ENCODE results near the gene NAP1L1.

Gene NAP1L1

DNA sequence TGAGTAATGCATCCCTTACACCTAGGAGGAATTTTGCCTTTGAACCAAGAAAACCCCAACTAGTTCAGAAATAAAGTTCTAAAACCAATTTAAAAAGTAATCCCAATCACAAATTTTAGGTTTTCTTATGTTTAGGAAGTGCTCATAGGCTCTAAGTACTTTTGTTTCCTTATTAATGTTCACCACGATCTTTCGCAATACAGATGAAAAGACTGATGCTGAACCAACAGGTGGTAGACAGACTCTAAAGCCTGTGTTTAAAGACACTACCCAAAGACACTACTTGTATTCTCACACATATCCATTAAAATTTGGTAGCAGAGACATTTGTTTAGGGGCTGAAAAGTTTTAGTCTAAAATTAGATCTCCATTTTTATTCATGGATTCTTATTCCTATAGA, 42.3 kb downstream of the NAP1L1 start:
- no peak for FAIRE-seq
- no peak for DNase-seq (ENCODE audit: extremely low spot score, insufficient read length, low read depth)

DNA sequence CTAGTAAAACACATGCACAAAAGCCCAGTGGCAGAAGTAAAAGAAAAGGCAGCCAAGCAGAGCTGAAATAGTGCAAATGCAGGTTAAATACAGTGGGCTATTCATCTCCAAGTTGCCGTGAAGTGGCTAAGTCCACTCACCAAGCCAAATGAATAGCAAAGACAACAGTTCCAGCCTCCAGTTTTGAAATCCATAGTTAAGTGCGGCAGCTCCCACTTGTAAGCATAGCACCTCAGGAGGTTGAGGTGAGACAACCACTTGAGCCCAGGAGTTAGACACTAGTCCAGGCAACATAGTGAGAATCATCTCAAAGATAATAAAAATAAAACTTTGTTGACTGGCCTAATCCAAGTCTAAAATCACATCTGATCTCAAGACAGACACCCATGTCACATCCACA, 43.1 kb downstream of the NAP1L1 start:
- DNase-seq (ENCODE audit: extremely low spot score, insufficient read length, low read depth) (no peak), FAIRE-seq (no peak)

DNA sequence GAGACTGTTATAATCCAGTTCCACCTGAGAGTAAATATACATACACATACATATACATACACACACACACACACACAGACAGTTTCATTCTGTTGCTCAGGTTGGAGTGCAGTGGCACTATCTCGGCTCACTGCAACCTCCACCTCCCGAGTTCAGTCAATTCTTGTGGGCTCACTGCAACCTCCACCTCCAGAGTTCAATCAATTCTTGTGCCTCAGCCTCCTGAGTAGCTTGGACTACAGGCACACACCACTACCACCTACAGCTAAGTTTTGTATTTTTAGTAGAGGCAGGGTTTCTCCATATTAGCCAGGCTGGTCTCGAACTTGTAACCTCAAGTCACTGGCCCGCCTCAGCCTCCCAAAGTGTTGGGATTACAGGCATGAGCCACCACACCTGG, 44.0 kb downstream of the NAP1L1 start:
- DNase-seq (ENCODE audit: extremely low spot score, insufficient read length, low read depth) (no peak), FAIRE-seq (no peak)

DNA sequence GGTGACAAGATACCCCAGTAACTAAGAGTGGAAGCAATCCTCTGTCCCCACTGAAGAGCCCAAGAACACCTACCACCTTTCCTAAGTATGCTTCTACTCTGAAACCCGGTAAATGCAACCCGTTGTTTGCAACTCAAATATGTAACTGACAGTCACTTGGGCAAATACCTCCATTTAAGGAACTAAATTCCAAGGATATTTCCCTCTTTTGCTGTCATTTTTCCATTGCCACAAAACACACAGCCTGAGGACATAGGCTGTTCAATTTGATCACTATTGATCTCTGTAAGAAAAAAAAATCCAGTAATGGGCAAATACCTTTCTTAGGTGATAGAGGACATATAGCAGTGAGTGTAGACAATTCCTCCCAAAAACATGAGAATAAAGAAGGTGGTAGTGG, 46.3 kb downstream of the NAP1L1 start:
- DNase-seq (ENCODE audit: extremely low spot score, insufficient read length, low read depth) (no peak), FAIRE-seq (no peak)

DNA sequence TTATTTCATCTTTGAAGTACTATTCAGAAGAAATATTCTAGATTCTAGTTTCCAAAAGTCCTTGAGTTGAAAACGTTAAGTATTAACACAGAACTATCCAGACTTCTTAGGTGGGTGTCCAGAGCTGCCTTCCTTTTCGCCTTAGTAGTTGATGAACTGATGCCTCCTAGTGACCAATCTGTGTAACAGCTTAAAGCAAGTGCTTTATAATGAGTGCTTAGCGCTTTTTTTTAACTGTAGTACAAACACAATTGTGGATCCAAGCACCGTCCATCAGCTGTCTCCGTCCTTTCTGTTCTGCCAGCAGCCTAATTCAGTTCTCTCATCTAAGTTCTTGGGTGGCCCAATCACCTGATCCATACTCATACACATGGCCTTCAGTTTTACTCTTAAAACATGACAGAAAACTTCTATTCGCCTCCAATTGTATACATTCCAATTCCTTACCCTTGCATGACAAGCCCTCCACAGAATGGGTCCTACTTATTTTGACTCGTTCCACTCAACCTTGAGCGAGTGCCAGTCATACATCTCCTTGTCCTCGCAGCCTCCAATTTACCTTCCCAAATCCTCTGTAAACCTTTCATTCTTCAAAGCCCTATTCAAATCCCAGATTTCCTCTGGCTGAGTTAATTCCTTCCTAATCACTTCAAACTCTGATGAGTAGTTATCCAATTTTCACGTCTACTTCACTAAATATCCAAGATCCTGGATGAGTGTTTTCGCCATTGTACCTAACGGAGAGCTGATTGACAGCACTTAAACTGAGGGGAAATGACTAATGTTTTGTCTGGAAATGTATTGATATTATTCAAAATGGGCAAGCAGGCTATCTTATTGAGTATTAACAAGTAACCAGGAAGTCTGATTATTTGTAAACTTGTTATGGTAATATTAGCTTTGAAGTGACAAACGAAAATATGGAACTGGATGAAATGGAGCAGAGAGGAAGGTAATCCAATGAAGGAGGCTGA, 47.1 kb downstream of the NAP1L1 start:
- FAIRE-seq (peak; percentile 84), DNase-seq (ENCODE audit: extremely low spot score, insufficient read length, low read depth) (no peak)

DNA sequence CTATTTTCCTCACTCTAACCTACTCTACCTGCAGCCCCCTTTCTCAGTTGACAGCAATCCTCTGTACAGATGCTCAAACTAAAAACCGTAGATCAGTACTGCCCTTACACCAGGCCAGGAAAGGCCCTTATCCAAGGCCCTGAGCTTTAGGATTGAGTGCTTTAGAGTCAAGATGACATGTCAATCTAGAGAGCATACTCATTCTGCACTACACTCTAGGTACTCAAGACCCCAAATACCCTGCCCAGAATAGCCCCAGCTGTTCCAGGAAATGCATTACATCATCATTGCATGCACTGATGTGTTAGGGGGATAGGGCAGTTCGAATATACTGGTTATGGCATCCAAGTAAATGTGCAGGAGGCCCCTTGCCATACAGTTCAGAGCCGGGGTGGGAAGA, 49.4 kb downstream of the NAP1L1 start:
- DNase-seq (ENCODE audit: extremely low spot score, insufficient read length, low read depth) (no peak), FAIRE-seq (no peak)

DNA sequence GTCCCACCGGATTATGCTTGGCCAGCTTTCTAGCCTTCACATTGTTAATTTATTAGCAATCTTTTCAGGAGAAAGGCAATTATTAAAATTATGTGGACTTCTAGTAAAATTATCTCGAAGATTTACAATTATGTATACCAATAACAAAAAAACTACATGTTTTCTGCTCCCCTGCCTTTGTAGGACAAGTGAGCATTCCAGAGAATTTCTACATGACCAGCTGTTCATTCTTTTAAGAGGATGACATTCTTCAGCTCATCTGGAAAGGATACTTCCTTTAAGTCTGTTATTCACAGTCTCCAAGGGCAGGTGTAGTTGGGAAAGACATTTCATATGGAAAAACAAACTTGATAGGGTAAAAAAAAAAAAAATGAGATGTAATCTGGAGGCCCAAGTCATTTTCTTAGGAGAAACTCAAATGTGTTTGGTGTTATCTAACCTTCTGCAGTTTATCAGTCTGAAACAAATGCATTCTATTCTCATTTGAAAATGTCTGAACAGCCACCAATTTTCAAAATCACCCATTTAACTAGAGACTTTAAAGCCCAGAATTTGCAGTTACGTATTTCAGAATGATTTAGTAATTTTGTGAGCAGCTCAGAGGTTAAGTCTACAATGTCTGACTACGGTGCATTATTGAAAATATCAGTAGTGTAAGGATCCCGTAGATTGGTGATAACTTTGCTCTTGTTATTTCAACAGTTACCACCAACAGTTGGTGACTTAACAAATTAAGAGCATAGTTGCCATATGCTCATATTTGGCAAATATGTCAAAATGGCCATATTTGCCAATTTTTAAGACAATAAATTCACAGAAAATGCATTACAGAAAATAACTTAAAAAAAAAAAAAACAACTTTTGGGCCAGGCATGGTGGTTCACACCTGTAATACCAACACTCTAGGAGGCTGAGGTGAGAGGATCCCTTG, 51.1 kb downstream of the NAP1L1 start:
- DNase-seq (ENCODE audit: extremely low spot score, insufficient read length, low read depth) (no peak), FAIRE-seq (no peak)

DNA sequence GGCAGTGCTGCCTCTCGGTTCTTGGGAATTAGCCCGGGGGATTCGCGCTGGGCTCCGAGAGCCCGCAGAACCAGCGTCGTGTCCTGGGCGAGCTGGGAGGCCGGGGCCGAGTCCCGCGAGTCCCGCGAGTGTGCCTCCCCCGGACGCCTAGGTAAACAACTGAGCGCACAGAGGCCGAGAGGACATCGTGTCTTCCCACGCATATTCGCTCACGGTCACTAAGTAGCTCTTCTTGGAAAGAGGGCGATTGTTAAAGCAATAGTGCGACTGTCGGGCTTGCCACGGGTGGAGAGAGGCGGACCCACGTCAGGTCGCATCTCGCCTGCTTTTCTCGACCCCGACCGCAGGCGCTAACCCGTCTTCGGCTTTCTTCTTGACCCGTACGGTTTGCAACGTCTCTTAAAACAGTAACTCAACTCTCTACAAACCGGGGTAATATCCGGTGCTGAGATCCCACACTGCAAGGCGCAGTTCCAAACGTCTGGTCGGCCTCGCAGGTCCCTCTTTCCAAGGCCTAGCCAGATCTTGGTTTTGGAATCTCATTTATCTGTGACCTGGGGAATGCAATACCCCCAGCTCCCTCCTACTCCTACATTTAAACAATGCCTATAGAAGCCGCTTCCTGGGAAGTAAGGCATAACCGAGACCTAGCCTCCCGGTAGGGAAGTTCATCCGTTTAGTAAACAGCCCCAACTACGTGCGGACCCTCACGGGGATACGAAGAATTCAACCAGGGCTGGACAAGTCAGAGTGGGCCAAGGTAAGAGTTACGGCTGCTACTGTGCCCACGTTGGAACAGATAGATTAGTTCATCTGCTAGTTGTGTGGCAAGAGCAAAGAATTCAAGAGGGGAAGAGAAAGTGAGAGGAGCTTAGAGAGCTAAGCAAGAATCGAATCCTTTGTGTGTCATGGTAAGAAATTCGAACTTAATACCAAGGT, 52.2 kb downstream of the NAP1L1 start:
- no peak for DNase-seq (ENCODE audit: extremely low spot score, insufficient read length, low read depth)
- FAIRE-seq: peak; percentile 51

DNA sequence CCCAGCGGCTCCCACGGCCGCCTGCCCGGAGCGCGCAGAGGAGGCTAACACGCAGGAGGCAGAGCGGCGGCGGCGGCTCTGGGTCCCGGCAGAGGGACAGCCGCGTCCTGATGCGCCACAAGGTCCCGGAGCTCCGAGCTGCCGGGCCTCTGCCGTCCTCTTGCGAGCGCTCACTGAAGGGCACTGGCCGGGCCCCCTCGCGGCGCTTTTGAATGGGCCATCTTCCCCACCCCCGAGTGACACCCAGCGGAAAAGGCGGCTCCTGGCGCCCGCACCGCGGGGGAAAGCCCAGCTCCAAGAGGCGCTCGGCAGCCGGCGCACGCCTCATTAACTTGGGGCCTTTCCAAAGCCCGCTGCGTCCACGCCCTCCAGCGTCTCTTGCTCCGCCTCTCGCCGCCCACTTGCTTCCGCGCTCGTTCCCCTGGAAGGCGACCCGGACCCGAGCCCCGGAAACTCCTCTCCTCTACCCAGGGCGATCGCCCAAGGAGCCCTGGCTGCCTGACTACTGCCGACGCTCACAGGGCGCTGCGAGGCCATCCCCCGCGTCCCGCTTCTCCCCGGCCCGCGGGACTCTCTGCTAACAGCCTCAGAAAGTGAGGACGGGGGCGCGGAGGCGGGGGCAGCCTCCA, 53.0 kb downstream of the NAP1L1 start, which contains the start of gene PHLDA1:
TSS of gene PHLDA1 (minus strand) at position 363 of the 629 bp plus-strand sequence.
- peak; percentile 84 for DNase-seq (ENCODE audit: extremely low spot score, insufficient read length, low read depth)
- peak; percentile 90 for FAIRE-seq

DNA sequence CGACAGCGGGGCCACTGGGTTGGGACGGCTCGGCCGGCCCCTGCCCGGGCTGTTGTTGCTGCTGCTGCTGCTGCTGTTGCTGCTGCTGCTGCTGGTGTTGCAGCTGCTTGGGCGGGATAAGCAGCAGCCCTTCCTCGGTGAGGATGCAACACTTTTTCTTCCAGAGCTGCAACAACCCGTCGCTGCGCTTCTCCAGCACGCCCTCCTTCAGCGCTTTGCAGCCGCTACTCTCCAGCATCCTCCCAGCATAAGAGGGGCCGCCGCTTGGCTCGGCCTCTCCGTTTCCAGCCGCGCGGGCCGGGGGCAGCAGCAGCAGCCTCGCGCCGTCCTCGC, 53.4 kb downstream of the NAP1L1 start:
- FAIRE-seq: no peak

DNA sequence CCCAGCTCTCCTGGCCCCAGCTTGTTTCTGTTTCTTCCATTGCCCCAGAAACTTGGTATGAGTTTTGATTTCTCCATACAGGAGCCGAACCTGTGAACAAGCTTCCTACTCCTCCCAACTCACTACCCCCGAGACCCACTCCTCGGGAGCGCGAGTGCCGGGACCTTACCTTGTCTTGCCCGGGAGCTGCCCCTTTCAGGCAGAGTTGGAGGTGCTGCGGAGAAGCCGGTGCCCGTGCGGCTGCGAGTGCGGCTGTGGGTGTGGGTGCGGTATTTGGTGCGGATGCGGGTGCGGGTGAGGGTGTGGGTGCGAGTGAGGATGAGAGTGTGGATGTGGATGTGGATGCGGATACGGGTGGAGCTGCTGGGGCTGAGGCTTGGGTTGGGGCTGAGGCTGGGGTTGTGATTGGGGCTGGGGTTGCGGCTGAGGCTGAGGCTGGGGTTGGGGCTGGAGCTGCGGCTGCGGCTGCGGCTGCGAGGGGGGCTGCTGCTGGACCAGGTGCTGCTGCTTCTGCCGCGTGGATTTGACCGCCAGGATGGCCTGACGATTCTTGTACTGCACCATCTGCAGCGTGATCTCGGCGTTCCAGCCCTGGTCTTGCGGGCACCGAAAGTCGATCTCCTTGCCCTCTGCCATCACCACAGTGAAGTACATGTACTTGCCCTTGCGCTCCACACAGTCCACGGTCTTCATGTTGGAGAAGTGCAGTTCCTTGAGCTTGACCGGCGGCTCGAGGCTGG, 54.0 kb downstream of the NAP1L1 start:
- DNase-seq (ENCODE audit: extremely low spot score, insufficient read length, low read depth): no peak

More for the DNA sequence above, 53.4 kb downstream of the NAP1L1 start:
- no peak for DNase-seq (ENCODE audit: extremely low spot score, insufficient read length, low read depth)

DNA sequence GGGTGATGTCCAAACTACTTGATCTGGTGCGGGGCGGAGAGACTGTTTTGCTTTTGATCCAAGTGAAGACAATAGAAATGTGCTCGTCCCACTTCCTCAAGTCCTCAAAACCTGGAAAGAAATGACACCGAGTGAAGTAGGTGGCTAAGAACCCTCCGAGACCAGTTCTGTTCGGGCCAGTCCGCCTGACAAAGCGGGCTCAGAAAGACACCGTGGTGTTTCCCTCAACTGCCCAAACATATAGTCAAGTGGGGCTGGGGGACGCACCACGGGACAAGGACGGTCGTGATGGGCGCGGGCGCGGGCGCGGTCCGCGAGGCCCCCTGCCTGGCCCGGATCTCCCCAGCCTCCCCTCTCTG, 54.5 kb downstream of the NAP1L1 start:
- no peak for FAIRE-seq
- no peak for DNase-seq (ENCODE audit: extremely low spot score, insufficient read length, low read depth)

More for the DNA sequence above, 54.0 kb downstream of the NAP1L1 start:
- FAIRE-seq: no peak

DNA sequence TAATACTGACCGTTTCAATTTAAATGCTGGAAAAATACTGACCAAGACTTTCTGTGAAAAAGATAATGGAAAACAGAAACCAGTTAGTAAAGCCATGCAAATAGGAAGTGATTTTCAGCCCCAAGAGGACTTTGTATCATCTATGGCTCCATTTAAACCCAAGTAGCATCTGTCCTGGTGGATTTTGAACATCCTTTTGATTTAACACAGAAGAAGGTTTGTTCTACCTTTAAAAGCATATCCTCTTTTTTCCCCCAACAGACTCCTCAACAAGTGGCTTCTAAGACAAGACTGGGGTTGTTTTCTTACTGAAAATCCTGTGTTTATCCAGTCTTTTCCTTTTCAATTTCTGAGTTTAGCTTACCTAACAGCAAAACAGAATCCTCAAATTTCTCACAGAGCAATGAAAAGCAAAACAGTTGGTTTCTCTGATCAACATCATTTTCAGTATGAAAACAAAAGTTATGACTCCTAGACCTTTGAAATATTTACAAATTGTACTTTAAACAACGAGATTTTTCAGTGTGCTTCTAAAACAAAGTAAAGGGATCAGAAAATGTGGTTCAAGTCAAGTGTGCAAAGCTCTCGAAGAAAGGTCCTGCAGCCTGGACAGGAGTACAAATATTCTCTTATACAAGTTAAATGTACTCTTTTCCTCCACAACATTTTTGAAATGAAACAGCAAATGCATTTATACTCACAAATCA, 55.8 kb downstream of the NAP1L1 start:
- DNase-seq (ENCODE audit: extremely low spot score, insufficient read length, low read depth): no peak
- no peak for FAIRE-seq

DNA sequence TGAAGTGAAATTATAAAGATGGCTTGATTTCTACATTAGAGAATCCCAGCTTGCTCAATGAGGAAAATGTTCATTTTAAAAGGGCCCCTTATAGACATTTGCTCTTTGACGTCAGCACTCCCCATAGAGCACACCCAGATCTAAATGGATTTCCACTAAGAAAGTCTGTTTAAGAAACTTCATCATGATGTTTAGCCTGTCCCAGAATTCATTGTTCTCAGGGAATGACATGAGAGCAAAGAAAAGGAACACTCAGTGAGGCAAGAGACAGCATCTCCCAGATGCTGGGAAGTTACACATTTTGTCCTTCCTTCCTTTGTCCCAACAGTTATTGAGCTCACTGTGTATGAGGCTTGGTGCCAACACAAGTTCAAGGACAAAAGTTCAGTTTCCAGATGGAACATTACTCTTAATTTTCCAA, 57.8 kb downstream of the NAP1L1 start:
- DNase-seq (ENCODE audit: extremely low spot score, insufficient read length, low read depth) (no peak), FAIRE-seq (no peak)

DNA sequence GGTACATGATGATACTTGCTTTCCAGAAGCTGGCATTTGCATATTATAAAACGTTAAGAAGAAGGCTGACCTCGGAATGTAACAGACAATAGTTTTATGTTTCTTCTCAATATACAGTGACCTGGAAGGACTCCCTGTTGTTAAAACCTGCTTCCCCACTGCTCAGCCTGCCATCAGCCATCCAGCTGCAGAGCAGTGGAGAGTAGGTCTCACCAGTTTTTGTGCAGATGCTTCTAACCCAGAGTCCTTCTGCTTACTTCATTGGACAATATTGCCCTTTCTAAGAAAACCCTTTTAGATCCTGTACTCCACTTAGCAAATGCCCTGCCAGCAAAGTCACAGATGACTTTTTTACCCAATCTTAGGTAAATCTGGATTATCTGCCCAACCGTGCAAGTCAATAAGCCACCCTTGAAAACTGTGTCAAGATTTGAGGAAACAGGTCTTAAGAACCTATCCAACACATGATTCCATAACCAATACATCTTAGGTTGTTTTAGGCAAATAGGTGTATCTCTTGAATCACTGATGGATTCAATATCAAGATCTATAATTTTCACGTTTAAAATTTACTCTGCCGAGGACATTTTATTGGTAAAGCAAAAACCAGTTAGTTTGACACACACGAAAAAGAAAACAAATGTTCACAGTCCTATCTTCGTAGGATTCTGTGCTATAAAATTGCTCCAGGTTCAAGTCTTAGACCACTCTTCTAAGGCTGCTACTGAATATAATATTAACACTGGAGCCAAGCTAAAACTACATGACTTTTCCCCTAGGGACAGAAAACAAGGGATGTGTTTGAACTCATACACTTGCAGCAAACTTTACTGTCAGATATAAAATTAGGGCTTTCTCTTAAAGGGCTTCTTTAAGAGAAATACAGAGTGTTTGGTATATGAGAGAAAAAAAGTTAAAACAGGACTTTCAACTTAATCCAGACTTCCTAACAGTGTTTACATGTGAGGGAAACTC, 58.6 kb downstream of the NAP1L1 start:
- FAIRE-seq (no peak), DNase-seq (ENCODE audit: extremely low spot score, insufficient read length, low read depth) (no peak)

DNA sequence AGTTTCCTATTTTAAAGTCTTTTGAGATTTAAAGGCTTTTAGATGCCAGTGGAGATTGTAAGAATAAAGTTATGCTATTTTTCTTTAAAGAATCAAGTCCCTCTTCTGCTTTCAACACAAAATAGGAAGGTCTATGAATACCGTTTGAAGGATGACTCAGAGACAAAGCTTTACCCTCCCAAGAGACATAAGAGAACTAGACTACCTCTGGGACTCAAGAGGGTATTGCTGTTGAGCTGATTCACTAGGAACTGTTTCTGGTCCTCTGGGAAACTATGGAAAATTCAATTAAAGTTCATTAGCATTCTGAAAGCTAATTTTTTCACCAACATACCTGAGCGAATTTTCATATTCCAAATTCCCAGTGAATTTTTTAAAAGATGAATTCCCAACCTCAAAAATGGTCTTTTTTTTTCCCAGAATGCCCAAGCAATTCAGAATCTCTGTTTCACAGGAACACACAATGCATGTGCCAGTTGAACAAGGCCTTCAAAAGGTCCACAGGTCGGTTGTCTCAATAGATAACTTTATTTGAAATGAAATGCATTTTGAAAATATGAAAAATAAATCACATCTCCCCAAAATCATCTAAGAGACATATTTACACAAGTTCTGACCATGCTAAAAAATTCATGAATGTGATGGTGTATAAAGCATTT, 59.4 kb downstream of the NAP1L1 start:
- no peak for FAIRE-seq
- no peak for DNase-seq (ENCODE audit: extremely low spot score, insufficient read length, low read depth)
